Astrocyte of the spinal cord (primary cell): Measurements from ENCODE around the gene C10orf105.

Source experiments
- DNase-seq: peaks from one replicate; pipeline ENCODE4 v3.0.0; 2011; ENCODE audit warnings: low read depth, low spot score
- H3K4me3 ChIP-seq: 2 replicates; pipeline ENCODE4 v1.5.1; 2011; ENCODE audit warnings: low read depth, mild to moderate bottlenecking, low read length, moderate library complexity
- CTCF ChIP-seq: IDR thresholded peaks from 2 replicates; pipeline ENCODE4 v1.5.1; 2012; ENCODE audit warnings: low read depth, mild to moderate bottlenecking, low read length, inconsistent platforms
- in situ Hi-C: cut with HindIII; loops from 2 replicates; pipeline ENCODE4 v1.10.0; 2017; ENCODE audit warnings: low sequenced_read_pairs

Gene C10orf105

GRCh38 chr10:71746344-71747037 lies 26.9 kb upstream of the C10orf105 start:
- no peak overlapping the region for H3K4me3 ChIP-seq
- DNase-seq = no peak
- in situ Hi-C loops = no loop called here
- no peak for TF ChIP-seq CTCF

GRCh38 chr10:71745664-71746250 lies 26.2 kb upstream of the C10orf105 start:
- in situ Hi-C loops = no loop called here
- no peak overlapping the region for H3K4me3 ChIP-seq
- no peak for DNase-seq
- no peak for TF ChIP-seq CTCF

- DNase-seq = no peak
These were observed 25.5 kb upstream of the C10orf105 start for GRCh38 chr10:71744897-71745663.

GRCh38 chr10:71743866-71744265 lies 24.3 kb upstream of the C10orf105 start:
- DNase-seq = no peak
- no peak overlapping the region for H3K4me3 ChIP-seq
- TF ChIP-seq CTCF = no peak
- in situ Hi-C loops = no loop called here

More at GRCh38 chr10:71744897-71745663, 25.5 kb upstream of the C10orf105 start:
- in situ Hi-C loops = no loop called here
- no peak for TF ChIP-seq CTCF
- no peak overlapping the region for H3K4me3 ChIP-seq

- in situ Hi-C loops = no loop called here
- no peak for DNase-seq
- no peak for TF ChIP-seq CTCF
- no peak overlapping the region for H3K4me3 ChIP-seq
These were observed 23.7 kb upstream of the C10orf105 start for GRCh38 chr10:71743089-71743838.
